Mononuclear cell (primary cell): Measurements from ENCODE around the gene NOP9. TPM values are rescaled to one million over a fixed set of nuclear protein-coding genes. Genes with fewer than 3 reads are reported as not detected.
A peak's percentile ranks its signal among the peaks of the same experiment; 100 is the strongest.

Experiments
- H3K27me3 ChIP-seq: 2 replicates; pipeline ENCODE4 v1.6.0; 2011; ENCODE audit warnings: low read length, control low read depth; ENCODE audit not compliant: insufficient read depth
- H3K4me1 ChIP-seq: 2 replicates; pipeline ENCODE4 v1.5.1; 2011; ENCODE audit warnings: mild to moderate bottlenecking, low read length, control low read depth; ENCODE audit not compliant: insufficient read depth
- H3K4me3 ChIP-seq: 2 replicates; pipeline ENCODE4 v1.5.1; 2011; ENCODE audit warnings: mild to moderate bottlenecking, low read length, moderate library complexity
- H3K9me3 ChIP-seq: 2 replicates; pipeline ENCODE4 v1.5.1; 2011; ENCODE audit warnings: low read depth, mild to moderate bottlenecking, control low read depth, low read length
- total RNA-seq: library from RNA; depleted of rRNA; stranded (reverse); fragments of >200 nt; gene quantifications from one replicate; pipeline ENCODE4 v1.2.3, GENCODE V29; 2012

Gene NOP9
- total RNA-seq, 1 donor: 11.2 TPM

- no peaks in the 10 kb centered on the region for H3K27me3 ChIP-seq
- no peak overlapping the region for H3K4me3 ChIP-seq
- H3K4me1 ChIP-seq: peaks cover 32% of the 10 kb centered on the region
Observed at GRCh38 chr14:24284501-24285035, 15.1 kb upstream of the NOP9 start.

GRCh38 chr14:24285351-24285750 lies 14.3 kb upstream of the NOP9 start:
- H3K9me3 ChIP-seq: no peaks in the 10 kb centered on the region
- H3K4me1 ChIP-seq: peaks cover 24% of the 10 kb centered on the region
- H3K4me3 ChIP-seq: no peak overlapping the region
- no peaks in the 10 kb centered on the region for H3K27me3 ChIP-seq

More at GRCh38 chr14:24284501-24285035, 15.1 kb upstream of the NOP9 start:
- no peaks in the 10 kb centered on the region for H3K9me3 ChIP-seq

GRCh38 chr14:24286996-24287395 lies 12.7 kb upstream of the NOP9 start:
- Histone ChIP-seq H3K27me3 (no peaks in the 10 kb centered on the region), H3K4me3 (no peak overlapping the region)

DNA sequence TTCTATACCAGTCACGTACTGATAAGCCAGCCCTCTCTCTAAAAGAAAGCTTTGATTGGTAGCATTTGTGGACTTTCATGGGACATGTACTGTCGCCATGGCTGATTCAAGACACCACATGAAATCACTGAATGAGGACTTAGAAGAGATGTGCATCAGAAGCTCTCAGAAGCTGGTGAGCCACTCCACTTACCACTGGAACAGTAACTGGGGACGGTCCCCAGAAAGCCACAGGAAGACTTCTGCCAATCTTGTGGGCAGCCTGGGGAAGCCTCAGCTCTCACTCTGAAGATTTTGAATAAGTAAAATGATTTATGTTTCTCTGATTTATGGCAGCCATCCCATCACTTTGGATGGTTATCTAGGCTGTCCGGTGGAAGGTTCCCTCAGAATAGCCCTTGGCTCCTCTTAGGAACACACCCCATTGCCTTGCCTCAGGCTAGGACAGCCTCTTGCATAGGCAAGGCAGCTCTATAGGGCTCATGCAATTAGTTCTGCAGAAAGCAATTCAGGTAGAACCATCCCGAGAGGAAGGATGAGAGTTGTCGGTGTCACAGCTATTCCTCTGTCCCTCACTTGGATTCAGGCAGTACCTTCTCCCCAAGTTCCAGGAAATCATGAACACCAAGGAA lies 9.9 kb upstream of the NOP9 start:
- Histone ChIP-seq H3K27me3 (no peaks in the 10 kb centered on the region), H3K4me1 (no peaks in the 10 kb centered on the region), H3K4me3 (no peak overlapping the region), H3K9me3 (no peaks in the 10 kb centered on the region)

More at GRCh38 chr14:24286996-24287395, 12.7 kb upstream of the NOP9 start:
- H3K9me3 ChIP-seq: no peaks in the 10 kb centered on the region
- peaks cover 8% of the 10 kb centered on the region for H3K4me1 ChIP-seq

DNA sequence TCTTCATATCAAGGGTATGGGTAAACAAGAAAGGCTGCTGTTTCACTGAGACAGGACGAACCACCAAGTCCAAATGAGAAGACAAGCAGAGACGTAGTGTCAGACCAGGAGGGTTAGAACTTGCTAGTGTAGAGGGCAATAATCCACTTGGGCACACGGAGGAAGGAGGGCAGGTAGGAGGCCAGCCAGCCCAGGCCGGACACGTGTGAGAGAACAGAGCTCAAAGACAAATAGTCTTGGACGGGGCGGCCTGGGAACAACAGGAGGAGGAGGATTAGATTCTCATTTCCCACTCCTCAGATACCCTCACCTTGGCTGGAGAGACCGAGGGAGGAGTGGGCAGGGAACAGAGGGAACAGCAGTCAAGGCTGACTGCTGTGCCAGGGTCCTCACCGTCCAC lies 8.9 kb upstream of the NOP9 start:
- Histone ChIP-seq H3K4me1 (no peaks in the 10 kb centered on the region), H3K4me3 (no peak overlapping the region), H3K27me3 (no peaks in the 10 kb centered on the region), H3K9me3 (no peaks in the 10 kb centered on the region)

GRCh38 chr14:24291446-24292117 lies 8.1 kb upstream of the NOP9 start:
- no peak overlapping the region for H3K4me3 ChIP-seq
- no peaks in the 10 kb centered on the region for H3K27me3 ChIP-seq
- H3K4me1 ChIP-seq: peaks cover 1% of the 10 kb centered on the region
- H3K9me3 ChIP-seq: no peaks in the 10 kb centered on the region

DNA sequence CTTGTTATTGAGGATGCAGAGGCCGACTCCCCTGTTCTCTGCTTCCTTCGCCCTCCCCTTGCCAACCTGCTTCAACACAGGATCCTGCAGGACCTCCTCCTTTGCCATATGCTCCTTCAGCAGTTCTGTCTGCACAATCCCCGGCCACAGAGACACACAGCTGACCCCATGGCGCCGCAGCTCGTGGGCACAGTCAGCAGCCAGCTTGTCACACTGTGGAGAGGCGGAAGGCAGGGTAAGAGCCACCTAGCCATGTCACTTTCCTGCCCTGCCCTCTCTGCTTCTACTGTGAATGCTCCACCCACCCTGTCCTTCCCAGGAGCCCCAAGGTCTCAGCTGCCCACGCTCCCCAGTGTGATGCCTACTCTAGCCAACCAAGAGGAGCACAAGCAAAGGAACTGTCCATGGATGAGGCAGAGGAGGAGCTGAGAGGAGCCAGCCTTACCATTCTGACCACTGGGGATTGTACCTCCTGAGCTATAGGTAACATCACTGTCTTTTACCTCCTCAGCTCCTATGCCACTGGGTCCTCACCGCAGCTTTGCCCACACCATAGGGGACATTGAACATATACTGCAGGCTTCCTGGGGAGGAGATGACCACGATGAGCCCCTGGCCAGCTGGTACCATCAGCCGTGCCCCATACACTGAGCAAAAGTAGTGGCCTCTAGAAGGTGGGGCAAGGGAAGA lies 7.4 kb upstream of the NOP9 start:
- H3K27me3 ChIP-seq: no peaks in the 10 kb centered on the region
- H3K4me3 ChIP-seq: no peak overlapping the region
- no peaks in the 10 kb centered on the region for H3K9me3 ChIP-seq
- H3K4me1 ChIP-seq: peaks cover 8% of the 10 kb centered on the region

DNA sequence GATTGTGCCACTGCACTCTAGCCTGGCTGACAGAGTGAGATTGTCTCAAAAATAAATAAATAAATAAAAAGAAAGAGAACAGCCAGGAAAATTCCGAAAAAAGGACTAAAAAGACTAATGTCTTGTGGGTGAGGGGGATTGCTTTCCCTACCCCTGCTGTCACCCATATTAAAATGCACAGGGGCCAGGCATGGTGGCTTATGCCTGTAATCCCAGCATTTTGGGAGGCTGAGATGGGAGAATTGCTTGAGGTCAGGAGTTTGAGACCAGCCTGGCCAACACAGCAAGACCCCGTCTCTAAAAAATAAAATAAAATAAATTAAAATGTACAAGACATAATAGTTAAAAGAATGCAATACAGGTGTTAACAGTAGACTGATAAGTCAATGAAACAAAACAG lies 6.1 kb upstream of the NOP9 start:
- Histone ChIP-seq H3K4me1 (peaks cover 19% of the 10 kb centered on the region), H3K27me3 (no peaks in the 10 kb centered on the region), H3K4me3 (no peak overlapping the region), H3K9me3 (no peaks in the 10 kb centered on the region)

DNA sequence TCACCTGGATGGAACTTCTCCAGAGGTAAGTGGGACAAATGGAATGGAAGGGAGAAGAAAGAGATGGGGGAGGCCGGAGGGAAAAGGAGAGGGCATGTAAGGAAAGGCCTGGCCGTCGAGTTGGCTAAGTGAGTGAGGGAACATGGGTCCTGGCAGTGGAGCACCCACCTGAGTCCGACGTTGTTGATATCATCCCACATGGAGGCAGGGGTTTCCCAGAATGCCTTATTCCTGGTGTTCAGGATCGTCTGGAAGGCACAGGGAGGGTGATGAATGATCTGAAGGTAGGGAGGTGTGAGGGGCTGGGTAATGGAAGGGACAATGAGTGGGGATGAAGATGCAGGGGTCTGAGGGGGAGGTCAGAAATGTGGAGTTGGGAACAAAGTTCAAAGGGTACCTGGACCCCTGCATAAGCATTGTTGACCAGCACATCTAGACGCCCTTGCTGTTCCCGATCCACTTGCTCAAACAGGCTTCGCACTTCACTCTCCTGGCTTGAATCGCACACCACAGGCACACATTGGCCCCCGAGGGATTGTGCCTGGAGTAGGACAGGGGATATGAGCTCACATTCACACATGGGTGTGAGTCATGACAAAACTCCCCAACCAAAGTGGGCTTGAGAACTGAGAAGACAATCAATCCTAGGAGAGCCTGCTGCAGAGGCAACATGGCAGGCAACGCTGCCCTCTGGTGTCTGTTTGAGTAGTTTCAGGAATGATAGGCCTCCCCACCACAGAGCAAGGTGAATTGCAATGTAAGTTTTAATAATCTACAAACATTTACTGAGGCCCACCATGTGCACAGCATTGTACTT lies 3.1 kb upstream of the NOP9 start:
- Histone ChIP-seq H3K4me1 (peaks cover 44% of the 10 kb centered on the region), H3K9me3 (no peaks in the 10 kb centered on the region), H3K4me3 (no peak overlapping the region), H3K27me3 (no peaks in the 10 kb centered on the region)

DNA sequence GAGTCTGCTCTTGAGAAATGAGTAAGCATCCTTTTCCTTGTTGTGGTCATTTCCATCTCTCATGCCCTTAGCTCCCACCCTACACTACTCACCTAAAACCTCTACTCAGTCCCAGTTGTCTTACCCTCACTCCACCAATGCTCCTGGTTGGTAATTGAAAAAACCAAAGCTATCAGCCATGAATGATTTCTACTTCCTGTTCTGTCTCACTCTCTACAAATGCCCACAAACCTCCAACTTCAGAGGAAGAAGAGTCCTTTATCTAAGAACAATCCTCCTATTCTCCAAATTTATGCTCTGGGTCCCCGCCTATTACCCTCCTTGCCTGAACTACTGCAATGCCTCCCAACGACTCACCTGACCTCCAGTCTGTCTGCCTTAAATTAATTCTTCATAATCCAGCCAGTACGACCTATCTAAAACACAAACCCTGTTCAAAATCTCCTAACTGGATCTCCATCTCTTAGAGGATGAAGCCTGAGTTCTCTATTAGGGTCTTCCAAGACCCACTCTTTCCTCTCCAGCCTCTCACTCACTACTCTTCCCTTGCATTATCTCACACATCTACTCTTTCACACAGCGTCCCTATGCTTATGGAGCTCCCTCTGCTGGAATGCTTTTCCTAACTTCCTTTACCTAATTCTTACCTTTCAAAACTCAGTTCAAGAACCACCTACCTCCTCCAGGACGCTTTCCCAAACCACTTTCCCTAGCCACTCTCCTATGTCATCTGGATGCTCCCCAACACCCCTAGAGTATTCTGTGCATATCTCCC lies 2.3 kb upstream of the NOP9 start:
- H3K27me3 ChIP-seq: no peaks in the 10 kb centered on the region
- peaks cover 45% of the 10 kb centered on the region for H3K4me1 ChIP-seq
- H3K4me3 ChIP-seq: no peak overlapping the region

DNA sequence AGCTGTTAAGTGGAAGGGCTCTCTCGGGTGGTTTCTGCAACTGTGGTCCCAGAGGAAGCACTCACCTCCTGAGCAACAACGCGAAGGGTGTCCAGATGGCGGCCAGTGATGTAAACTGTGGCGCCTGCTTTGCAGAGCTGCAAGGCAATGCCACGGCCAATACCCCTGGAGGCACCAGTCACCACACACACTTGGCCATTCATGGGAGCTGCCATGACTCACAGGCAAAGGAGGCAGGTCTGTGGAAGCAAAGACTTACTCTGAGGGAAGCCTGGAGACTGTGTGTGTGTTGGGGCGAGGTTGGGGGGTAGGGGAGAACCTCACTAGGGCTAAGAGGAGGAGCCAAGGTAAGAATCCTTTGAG lies 777 bp upstream of the NOP9 start:
- H3K27me3 ChIP-seq: no peaks in the 10 kb centered on the region
- peak overlapping the region; percentile 68 for H3K4me3 ChIP-seq
- peaks cover 45% of the 10 kb centered on the region for H3K4me1 ChIP-seq
- H3K9me3 ChIP-seq: no peaks in the 10 kb centered on the region

More for the DNA sequence above, 2.3 kb upstream of the NOP9 start:
- H3K9me3 ChIP-seq: no peaks in the 10 kb centered on the region

- Histone ChIP-seq H3K27me3 (no peaks in the 10 kb centered on the region), H3K4me1 (peaks cover 45% of the 10 kb centered on the region), H3K9me3 (no peaks in the 10 kb centered on the region), H3K4me3 (peak overlapping the region; percentile 68)
Observed at GRCh38 chr14:24300326-24300980, 803 bp downstream of the NOP9 start.

DNA sequence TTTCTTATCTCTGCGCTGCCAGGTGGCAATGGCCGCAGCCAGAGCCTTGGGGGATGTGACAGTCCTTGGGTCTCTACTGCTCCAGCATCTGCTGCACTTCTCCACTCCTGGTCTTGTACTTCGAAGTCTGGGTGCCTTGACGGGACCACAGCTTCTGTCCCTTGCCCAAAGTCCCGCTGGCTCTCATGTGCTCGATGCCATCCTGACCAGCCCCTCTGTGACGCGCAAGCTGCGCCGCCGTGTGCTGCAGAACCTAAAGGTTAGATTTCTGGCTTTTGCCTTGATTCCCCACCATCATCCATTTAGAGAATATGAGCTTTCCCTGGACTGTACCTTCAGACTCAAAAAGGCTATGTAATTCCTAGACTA lies 4.4 kb downstream of the NOP9 start:
- Histone ChIP-seq H3K4me1 (peaks cover 36% of the 10 kb centered on the region), H3K9me3 (no peaks in the 10 kb centered on the region), H3K27me3 (no peaks in the 10 kb centered on the region), H3K4me3 (no peak overlapping the region)

DNA sequence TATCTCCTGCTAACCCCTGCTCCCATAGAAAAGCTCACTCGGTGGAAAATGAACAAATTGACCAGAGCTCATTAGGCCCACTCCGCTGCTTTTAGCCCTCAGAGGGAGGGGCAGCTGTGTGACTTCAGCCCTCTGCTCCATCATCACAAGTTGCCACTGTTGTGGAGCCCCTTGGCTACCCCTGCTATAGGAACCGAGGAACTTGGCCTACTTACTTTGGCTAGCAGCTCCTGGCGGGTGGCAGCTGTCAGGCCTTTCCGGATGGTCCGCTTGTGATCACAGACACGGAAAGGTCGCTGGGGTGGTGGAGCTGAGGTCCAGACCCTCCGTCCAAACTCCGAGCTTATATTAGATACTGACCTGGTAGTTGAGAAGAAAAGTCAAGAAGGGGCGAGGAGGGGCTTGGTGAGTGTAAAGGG lies 7.5 kb downstream of the NOP9 start:
- H3K4me1 ChIP-seq: peaks cover 46% of the 10 kb centered on the region
- no peaks in the 10 kb centered on the region for H3K27me3 ChIP-seq
- no peaks in the 10 kb centered on the region for H3K9me3 ChIP-seq
- H3K4me3 ChIP-seq: no peak overlapping the region
